Amniotic epithelial cell (primary cell): ENCODE data around the gene CHMP4B.

Experiments
- DNase-seq: peaks from one replicate; pipeline ENCODE4 v3.0.0-alpha.2; 2010; ENCODE audit warnings: low read depth

The CHMP4B gene

DNA sequence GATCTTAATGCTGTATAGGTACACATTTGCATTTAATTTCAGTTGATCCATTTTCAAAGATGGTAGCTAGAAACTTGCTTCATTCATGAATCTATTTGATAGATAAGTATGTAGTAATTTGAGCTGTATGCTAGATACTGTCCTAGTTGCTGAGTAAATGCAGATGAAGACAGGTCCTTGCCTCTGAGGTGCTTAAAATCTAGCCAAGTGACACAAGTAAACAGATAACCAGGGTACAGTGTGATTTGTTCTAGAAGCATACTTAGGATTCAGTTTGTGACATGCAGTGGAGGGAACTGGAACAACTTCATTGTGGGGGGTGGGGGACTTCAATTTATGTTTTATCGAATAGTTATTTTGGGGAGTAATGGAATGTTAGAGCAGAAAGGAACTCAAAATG is 9.2 kb downstream of the CHMP4B start:
- no peak for DNase-seq

DNA sequence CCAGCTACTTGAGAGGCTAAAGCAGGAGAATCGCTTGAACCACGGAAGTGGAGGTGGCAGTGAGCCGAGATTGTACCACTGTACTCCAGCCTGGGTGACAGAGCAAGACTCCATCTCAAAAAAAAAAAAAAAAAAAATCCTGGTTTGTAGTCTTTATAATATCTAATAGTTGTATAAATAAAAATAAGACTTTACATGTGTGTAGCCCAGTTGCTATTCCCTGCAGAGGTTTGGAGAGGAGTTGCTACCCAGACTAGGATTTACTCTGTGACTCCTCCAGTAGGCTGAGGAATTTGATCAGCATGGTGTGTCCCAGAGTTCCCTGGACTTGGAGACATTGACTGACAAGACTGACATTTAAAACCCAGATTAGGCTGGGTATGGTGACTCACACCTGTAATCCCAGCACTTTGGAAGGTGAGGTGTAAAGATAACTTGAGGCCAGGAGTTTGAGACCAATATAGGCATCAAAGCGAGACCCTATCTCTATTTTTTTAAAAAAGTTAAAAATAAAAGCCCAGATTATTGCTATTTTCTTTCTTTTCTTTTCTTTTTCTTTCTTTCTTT is 10.2 kb downstream of the CHMP4B start:
- no peak for DNase-seq

DNA sequence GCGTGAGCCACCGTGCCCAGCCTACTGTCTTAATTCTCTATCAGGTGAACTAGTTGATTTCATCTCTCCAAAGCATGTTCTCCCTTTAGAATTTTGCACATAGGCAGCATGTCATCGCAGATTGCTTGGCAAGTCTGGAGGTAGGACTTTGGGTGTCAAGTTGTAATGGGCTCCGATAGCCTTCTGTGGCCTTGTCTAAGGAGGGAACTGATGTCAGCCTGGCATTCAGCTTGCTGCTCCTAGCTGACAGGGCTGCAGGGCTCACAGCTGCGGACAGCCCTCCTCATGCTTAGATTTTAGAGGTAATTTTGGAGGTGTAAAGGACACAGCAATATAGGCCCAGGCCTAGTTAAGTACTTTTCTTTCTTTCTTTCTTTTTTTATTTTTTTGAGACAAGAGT is 11.3 kb downstream of the CHMP4B start:
- DNase-seq = no peak

DNA sequence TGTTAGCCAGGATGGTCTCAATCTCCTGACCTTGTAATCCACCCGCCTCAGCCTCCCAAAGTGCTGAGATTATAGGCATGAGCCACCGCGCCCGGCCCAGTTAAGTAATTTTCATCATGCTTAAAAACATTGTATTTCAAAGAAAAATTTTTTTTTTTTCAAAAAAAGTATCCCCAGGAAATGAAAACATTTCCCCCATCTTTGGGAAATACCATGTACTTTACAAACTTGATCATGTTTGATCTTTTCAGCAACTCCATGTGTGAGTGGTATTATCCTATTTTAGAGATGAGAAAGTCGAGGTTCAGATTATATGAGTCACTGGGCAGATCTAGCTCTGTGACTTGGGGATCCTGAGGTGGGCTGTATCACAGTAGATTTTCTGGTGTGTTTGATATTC is 11.8 kb downstream of the CHMP4B start:
- DNase-seq = no peak

- DNase-seq = no peak
Measured at GRCh38 chr20:33824852-33825251, 13.7 kb downstream of the CHMP4B start.

GRCh38 chr20:33825340-33826269 is 14.5 kb downstream of the CHMP4B start:
- no peak for DNase-seq

GRCh38 chr20:33826270-33826897 is 15.2 kb downstream of the CHMP4B start:
- no peak for DNase-seq

DNA sequence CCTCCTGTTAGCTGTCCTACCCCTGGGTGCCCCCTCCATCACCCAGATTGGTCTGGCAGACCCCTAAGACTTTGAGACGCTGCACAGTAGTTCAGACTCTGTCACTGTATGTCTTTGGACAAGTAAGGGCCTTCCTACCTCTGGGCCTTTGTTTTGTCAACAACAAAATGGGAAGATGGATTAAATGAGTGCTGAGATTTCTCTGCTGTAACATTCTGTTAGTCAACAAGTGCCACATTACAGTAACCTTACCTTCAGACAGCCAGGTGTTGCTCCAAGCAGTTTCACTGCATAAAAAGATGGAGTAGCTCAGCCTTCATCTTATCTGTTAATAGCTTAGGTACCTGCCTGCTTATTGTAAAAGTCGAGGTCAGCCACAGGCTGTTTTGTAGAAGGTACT is 16.0 kb downstream of the CHMP4B start:
- DNase-seq = no peak

DNA sequence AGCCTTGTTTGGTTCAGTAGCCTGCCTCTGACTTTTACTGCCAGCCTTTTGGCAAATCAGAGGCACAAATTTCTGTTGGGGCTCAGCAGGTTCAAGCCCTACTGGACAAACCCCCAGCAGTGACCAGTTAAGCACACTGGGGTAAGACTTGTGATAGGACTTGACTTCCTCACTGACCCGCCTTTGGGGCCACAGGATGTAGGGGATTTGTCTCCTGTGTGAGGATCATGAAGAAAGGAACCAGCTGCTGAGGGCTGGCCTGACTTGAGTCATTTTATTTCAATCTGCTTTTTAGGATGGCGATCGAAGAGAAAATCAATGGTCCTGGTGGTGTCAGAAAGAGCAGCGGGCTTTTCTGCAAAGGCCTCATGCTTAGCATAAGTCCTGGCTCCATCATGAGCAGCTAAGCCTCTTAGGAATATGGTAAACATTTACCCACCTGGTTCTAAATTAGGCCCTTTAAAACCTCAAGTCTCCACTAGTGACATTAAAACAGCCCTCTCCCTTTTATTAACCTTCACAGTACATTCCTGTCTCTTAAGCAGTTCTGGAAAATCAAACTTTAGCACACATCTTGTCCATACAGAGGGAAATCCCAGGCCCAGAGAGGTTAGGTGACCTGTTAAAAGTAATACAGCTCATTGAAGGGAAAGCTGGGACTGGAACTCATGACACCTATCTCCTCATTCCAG is 16.6 kb downstream of the CHMP4B start:
- peak; percentile 29 for DNase-seq

DNA sequence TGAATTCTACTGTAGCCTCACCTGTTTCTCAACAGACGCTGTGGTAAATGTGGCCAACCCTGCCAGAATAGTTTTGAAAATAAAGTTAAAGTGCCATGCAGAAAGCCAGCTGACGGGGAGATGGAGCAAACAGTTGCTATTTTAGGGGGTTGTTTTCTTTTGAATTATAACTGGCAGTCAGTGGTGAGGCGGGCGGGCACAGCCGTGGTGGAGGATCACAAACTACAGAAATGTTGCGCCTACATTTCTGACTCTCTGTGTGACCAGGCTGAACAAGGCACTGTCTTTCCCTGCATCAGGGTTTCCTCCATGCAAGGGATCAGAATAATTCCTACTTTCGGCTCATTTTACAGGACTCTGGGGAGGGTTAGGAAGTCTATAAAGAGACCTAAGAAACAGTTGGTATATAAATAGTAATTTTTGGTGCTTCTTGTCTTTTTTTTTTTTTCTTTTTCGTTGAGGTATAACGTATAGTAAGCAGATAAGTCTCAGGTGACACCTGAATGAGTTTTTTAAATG is 17.2 kb downstream of the CHMP4B start:
- DNase-seq = no peak

DNA sequence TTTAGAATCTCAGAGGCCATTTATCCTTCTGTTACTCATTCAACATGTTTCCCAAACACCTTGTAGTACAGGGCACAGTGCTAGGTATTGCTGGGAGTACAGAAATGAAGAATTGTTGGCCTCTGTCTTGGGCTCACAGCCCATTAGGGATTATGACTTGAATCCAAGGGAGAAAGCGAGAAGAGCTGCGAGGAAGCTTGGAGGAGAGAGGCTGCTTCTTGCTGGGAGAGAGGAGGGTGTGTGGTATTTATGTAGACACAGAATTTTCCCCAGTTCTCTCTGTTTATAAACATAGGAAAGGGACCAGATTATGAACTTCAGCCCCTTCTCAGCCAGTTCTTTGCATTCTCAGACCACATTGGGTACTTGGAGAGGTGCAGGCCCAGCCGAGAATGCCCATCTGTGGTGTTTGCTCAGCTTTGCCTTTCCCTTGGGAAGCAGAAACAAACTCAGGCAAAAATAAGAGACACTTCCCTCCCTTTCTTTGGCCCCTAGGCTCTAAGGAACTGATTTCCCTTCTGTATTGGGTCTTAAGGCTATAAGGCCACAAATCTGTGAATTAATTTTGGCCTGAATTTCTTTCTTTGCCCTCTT is 17.9 kb downstream of the CHMP4B start:
- DNase-seq = peak; percentile 61

- no peak for DNase-seq
Measured at GRCh38 chr20:33829636-33830035, 18.5 kb downstream of the CHMP4B start.

DNA sequence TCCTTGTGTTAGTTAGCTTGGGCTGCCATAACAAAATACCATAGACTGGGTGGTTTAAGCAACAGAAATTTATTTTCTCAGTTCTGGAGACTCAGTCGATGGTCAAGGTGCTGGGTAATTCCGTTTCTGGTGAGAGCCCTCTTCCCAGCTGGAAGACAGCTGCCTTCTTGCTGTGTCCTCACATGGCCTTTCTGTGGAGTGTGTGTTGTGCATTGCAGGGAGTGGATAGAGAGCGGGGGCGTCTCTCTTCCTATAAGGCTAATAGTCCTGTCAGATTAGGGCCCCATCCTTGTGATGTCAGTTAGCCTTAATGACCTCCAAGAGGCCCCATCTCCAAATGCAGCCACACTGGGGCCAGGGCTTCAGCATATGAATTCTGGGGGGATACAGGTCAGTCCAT is 19.2 kb downstream of the CHMP4B start:
- DNase-seq = peak; percentile 54

GRCh38 chr20:33832103-33832804 is 21.1 kb downstream of the CHMP4B start:
- no peak for DNase-seq

DNA sequence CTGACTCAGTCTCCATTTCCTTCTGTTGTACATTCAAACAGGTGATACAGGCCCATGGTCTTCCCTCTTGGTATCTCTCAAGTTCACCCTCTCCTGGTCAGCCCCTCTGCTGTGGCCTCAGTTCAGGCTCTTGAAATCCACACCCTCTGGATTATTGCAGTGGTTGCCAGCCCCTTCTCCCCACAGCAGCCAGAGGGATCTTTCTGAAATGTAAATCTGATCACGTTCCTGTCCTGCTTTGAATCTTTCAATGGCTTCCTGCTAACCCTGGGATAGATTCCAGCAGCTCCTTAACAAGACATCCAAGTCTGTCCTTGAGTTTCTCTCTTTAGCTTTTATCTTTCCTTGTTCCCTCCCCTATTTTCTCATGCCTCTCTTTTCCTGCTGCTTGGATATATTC is 22.2 kb downstream of the CHMP4B start:
- DNase-seq = no peak

DNA sequence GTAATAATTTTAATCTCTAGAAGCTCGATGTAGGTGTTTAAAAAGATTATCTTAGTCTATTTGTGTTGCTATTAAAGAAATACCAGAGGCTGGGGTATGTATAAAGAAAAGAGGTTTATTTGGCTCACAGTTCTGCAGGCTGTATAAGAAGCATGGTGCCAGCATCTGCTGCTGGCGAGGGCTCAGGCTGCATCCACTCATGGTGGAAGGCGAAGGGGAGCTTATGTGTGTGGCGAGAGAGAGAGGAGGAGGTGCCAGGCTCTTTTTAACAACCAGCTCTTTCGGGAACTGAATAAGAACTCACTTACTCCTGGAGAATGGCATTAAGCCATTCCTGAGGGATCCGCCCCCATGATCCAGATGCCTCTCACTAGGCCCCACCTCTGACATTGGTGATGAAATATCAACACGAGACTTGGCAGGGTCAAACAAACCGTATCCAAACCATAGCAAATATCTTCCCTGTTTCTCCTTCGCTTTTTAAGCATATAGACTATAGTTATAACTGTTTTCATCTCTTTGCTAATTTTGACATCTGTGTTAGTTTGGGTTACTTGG is 24.5 kb downstream of the CHMP4B start:
- peak; percentile 64 for DNase-seq

- no peak for DNase-seq
Measured at GRCh38 chr20:33836277-33836676, 25.1 kb downstream of the CHMP4B start.

- no peak for DNase-seq
Measured at GRCh38 chr20:33837096-33837830, 26.1 kb downstream of the CHMP4B start.

DNA sequence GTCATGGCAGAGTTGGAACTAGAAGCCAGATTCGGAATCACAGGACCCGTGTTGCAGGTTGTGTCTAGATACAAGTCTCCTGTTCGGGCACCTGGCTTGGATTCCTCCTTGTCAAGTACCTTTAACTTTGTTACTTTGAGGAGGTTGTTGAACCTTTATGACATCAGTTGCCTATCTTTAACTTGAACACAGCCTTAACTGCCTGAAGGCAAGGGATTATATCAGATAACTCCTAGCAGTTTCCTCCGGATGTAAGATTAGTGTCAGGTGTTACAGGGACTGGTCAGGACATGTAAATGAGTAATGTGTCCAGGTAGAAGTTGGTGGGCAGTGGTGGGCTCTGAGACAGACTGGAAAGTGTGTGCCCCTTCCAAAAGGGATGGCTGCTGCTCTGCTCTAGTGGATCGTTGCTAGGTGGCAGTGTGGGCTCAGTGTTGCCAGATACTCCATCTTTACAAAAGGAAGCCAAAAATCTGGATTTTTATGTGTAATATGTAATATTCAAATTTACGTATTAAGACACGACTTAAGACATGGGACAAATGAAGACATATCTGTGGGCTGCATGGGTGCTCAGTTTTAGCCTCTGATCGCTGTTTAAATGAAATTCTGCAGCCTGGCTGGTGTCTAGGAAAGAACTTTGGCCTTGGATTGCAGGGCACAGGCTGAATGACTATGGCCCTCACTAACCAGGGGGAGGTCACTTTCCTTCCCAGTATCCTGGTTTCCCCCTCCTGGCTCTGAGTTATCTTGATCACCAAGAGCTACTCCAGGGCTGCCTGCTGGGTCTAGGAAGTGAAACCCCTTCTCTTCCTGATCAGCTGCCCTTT is 27.1 kb downstream of the CHMP4B start:
- DNase-seq = no peak
